HG03095 (cell line): ENCODE results near the gene MLN.

Experiments
- ATAC-seq: cut with Tn5 transposase; IDR thresholded peaks from one replicate; pipeline ENCODE4 v1.9.1; 2021; ENCODE audit warnings: moderate library complexity; ENCODE audit not compliant: unreplicated experiment

Gene MLN

GRCh38 chr6:33756211-33756954 lies 47.4 kb downstream of the MLN start:
- ATAC-seq = no peak

DNA sequence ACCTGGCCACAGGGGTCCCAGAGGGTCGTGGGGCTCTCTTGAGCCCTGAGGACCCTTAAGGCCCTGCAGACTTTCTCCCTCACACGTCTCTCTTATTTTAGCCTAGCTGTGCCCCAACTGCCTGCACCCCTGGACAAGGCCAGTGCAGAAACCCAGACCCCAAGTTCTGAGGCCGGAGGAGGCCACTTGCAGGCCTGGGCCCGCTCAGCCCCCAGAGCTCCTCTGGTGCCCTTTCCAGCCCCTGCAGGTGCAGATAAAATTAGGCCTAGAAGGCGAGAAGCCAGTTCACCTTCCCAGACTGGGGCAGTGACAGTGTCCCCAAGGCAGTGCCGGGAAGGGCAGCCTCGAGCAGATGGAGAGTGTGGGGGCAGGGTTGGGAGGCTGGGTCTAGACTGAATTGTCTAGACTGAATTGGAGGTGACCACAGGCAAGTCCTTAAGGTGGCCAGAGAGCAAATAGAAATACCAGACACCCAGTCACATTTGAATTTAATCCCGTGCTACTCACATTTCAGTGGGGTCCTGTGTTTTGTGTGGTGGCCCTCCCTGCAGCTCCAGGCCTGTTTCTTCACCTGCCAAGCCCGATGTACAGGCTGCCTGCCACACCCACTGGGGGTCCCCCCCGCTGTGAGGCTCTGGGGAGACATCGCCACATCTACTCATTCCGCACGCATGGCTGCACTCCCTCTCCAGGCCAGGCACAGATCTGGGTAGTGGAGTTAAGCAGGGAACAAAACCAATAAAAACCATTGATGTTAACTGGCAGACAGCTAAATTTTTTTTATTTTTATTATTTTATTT lies 48.5 kb downstream of the MLN start:
- ATAC-seq = no peak

DNA sequence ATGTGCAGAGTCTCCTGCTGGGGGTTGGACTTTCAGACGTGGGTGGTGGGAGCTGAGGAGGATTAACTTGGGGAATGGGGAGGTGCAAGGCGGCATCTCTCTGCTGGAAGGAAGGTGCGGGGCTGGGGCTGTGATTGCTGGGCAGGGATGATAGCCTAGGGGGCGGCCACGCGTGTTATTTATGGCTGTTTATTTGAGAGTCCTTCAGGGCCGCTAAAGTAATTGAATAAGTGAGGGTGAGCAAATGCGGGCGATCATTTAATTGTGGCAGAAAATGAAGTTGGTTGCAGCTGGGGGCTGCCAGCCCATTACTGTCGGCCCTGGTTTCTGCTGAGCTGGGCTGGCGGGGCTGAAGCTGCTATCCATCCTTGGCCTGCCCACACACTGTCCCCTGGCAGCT lies 49.6 kb downstream of the MLN start:
- ATAC-seq = no peak

DNA sequence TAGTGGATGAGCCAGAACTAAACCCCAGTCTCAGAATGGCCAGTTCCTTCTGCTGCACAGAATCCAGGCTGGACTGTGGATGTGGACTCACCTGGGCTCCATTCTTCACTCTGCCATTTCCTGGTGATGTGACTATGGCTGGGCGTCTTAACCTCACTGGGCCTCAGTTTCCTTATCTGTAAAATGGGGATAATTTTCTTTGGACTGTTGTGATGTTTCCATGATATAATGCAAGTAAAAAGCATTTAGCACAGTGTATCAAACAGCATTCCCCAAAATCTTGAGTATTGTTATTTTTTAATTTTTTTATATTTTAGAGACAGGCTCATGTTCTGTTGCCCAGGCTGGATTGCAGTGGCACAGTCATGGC lies 51.2 kb downstream of the MLN start:
- no peak for ATAC-seq

- ATAC-seq = no peak
Measured at GRCh38 chr6:33751771-33752645, 51.8 kb downstream of the MLN start.

DNA sequence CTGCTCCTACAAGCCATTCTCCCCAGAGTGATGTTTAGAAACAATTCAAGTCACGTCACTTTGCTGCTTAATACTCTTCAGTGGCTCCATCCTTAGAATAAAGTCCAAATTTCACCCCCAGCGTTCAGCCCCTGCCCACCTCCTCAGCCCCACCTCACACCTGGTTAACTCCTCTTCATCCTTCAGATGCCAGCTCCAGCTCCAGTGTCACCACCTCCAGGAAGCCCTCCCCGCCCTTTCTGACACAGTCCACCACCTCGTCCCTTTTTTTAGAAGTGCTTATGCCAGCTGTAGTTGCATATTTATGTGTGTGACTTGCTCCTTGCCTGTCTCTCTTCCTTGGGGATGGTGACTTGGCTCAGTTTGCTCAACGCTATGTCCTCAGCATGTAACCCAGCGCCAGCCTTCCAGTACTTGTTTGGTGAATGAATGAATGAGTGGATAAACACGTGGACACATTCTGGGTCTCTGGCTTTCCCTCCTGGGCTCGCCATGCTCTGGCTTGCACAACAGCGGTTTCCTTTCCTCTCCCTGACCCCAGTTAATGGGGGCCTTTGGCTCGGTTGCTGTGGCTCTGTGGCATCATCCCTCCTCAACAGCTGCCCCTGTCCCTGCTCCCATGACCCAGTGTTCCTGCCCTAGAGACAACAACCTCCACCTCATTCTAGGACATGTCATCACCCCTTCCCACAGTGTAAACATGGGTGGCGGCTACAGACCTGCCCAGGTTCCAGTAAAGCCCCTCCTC lies 53.4 kb downstream of the MLN start:
- ATAC-seq = no peak

- no peak for ATAC-seq
Measured at GRCh38 chr6:33749401-33749800, 54.4 kb downstream of the MLN start.

GRCh38 chr6:33748841-33749240 lies 55.0 kb downstream of the MLN start:
- no peak for ATAC-seq

DNA sequence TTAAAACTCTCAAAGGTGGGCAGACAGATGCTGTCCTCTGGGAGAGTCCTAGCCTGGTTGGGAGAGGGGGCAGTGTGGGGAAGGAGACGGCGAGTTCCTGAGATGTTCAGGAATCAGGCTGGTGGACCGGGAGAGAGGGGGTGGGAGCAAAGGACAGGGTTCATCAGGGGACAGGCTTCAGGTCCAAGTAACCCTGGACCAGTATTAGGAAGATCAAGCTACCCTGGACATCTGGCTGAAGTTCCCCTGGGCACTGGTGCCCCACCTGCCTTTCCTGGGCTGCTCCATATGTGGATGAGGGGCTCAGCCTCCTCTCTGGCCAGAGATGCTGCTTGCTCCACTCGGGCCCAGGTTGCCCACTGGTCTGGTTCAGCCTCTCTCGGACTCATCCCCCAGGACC lies 56.0 kb downstream of the MLN start:
- ATAC-seq = no peak

DNA sequence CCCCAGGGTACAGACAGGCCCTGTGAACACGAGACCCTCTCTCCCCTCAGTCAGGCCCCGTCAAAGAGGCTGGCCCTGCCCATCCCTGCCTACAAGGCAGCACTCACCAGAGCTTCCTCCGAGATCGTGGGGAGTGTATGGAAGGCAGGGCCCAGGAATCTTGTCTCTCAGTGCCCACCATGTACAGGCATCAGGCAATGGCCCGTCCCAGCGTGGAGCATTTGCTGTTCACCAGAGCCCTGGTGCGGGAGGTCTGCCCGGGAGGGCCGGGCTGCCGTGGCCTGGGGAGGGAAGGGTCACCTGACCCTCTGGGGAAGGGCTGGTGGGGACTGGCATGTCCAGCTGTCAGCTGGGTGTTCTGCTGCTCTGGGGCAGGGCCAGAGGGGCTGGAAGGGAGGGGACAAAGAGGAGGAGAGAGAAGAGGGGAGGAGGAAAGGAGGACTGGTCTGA lies 57.1 kb downstream of the MLN start, which contains the start of gene IP6K3:
Gene IP6K3 (minus strand): TSS at position 255 of the 450 bp plus-strand sequence. CDS start 11,429 bp downstream, outside the sequence.
- no peak for ATAC-seq

DNA sequence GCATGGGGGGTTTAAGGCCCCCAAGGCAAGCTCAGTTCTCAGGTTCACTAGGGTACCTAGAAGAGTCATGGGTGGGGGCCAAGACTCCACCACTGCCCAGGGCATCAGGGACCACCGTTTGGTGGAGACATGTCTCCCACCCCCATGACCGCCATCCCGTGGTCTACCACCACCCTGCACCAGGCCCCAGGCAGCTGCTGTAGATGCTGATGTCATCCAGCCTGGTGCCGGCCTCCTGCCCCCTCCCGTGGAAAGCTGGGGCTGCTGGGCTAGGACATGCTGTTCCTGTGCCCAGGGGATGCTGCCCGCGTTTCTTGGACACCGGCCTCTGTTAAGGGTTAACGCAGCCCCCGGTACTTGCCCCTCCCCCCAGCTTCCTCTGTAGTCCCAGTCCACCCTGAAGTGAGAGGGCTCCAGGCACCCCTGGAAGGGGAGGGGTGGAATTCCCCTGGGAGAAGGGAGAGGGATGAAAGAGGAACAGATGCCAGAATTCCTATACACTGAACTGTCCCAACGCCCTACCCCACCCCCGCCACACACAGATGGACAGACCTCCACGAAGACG lies 57.7 kb downstream of the MLN start:
- no peak for ATAC-seq

DNA sequence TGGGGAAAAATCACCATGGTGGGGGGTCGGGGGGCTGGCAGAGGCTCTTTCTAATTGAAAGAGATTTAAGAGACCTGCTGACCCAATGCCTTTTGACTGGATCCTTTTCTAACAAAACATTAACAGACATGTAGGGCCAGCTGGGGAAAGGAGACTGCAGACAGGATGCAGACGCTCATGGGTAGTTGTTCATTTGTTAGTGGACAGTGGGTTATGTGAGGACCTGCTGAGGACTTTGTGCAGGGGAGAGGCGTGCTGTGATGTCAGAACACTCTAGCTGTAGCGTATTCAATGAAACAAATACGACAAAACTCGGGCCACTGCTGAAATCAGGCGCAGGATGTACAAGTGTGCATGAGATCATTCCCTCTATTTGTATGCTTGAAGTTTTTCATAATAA lies 58.3 kb downstream of the MLN start:
- no peak for ATAC-seq

- ATAC-seq = no peak
Measured at GRCh38 chr6:33744895-33745546, 58.8 kb downstream of the MLN start.
